Endometrium (tissue), 2 donors: ENCODE measurements around the gene TSHZ1.
A peak's percentile ranks its signal among the peaks of the same experiment; 100 is the strongest.

Experiments
- FAIRE-seq: peaks from 2 replicates; lab custom pipeline; 2012; peaks lifted over from hg19 to GRCh38; lab: Jason Lieb, UNC
- donor health status: control.
- donor health status: control.

Gene TSHZ1

GRCh38 chr18:75210274-75211001 lies at the start of gene TSHZ1:
TSS of gene TSHZ1 (plus strand) at chr18:75210797. CDS start at chr18:75211877, 1,080 bp downstream.
- peak; percentile 93 for FAIRE-seq

- FAIRE-seq: no peak
These were observed 49.2 kb upstream of the TSHZ1 start for GRCh38 chr18:75161256-75162028.

DNA sequence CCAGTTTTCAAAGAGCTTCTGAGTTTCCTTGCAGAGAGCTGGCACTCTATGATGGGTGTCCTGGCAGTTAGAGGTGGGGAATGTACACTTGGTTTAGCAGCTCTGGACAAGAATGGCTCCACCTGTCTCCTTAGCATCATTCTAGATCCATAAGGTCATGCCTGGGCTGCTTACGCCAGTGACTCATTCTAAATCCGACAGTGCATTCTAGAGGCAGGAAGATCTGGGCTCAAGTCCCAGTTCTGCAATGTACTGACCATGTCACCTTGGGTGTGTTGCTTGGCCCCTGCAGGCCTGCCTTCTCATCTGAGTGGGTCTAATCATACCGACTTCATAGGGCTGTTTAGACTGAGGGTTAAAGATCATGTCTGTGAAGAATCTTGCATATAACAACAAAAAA lies 48.1 kb upstream of the TSHZ1 start:
- peak; percentile 64 for FAIRE-seq

DNA sequence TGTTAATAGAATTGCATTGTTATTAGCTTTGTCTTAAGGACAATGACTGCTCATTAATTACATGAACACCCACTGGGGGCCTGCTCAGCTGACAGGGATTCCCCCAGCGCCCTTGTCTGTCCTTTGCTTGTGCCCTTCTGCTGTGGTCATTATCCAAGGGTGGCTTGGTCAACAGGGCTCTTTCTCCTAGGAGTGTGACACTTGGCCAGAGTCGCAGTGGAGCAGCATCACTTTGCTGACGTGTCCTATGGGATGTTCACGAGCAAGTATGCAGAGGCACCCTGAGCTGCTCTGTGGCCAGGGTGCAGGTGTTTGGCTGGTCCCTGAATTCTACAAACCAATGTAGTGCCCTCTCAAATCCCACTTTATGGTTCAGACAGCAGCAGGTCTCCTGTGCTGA lies 47.6 kb upstream of the TSHZ1 start:
- FAIRE-seq: no peak

- FAIRE-seq: no peak
These were observed 46.9 kb upstream of the TSHZ1 start for GRCh38 chr18:75163736-75164135.

GRCh38 chr18:75164479-75164878 lies 46.1 kb upstream of the TSHZ1 start:
- FAIRE-seq: no peak

DNA sequence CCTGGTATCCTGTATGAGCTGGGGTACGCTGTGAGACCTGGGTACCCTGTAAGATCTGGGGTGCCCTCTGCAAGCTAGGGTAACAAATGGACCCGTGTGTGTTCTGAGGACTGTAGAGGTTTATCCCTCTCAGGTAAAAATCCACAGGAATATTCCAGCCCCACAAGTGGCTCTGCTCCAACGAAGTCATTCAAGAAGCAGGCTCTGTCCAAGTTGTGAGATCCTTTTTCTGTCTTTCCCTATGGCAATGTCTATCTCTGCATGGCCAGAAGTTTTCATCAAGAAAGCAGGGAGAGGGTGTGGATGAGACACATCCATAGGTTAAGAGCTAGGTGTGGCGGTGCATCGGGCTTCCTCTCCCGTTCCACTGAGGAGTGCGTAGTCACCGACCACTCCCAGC lies 44.7 kb upstream of the TSHZ1 start:
- FAIRE-seq: no peak

DNA sequence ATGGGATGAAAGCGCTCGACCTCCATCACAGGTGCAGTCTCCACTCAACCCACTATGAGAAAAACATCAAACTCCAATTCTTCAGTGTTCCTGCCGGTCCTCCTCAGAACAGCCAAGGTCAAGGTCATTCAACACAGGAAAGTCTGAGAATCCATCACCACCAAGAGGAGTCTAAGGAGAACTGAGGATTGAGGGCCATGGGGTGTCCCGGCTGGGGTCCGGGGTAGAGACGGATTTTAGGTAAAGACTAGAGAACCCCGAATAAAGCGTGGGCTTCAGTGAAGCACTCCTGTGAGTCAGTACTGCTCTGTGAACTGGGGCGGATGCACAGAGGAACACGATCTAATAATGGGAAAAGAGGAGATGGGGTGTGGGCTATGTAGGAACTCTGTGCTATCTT lies 43.5 kb upstream of the TSHZ1 start:
- no peak for FAIRE-seq

DNA sequence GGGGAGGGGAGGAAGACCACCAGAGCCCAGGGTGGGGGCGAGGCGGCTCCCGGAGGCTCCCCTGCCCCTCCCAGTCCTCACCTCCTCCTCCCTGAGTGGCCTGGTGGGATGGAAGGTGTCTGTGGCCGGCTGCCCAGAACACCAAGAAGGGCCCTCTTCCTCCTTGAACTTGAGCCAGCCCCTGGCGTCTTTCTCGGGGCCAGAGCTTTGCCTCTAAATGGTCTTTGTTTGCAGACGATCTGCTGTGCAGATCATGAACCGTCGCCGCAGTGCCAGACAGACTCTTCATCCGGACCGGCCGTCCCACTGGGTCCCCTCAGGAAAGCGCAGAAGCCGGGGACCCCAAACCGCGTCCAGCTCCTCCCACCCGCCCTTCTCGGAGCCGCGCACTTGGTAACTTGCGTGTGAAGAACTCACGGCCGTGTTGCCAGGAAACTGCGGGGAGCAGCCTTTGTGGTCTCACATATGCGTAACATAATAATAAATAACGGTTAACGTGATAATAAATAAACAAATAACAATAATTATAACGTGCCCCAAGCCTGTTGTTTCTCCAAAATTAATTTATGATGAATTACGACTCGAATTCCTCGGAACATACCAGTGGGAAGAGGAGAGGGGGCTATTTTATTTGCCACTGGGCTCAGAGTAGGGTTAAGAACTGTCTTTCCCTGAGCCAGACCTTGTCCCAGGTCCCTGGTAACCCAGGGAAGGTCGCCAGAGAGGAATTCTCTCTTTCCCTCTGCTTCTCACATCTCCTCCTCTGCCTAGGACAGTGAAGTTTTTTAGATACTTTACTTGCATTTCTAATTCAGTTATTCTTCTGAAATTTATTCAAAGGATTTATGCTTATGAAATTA lies 42.6 kb upstream of the TSHZ1 start:
- FAIRE-seq: no peak

DNA sequence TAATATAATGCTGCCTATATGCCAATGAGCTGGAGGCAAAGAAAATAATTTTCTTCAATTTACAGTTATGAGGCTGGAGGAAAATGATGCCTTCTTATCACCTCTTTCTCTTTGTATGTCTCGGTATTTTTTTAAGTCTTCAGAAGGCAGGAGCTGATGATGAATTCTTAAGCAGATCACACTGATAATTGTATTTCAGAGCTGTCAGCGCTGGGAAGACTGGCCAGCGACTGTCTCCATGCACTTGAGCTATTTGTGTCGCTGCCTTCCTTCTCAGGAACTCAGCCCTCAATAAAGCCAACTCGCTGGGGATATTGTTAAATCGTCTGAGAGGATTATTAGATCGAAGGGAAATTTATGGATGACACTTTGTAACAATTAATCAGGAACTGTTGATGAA lies 42.0 kb upstream of the TSHZ1 start:
- no peak for FAIRE-seq

DNA sequence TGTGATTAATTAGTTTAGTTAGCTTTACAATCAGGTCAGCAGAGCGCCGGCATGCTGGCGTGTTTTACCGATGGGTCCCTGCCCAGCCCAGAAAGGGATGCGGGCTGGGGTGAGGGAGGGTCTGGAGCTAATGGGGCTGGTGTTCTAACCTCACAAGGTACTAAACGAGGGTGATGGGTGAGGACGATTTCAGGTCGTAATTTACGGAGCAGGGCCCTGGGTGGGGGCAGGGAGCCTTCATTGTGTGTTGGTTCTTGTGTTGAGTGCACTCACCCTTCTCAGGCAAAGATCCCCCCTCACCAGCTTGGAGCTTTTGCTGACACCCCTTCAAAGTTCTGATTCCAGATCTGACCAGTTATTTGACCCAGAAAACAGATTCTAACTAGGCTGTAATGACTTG lies 41.2 kb upstream of the TSHZ1 start:
- no peak for FAIRE-seq

DNA sequence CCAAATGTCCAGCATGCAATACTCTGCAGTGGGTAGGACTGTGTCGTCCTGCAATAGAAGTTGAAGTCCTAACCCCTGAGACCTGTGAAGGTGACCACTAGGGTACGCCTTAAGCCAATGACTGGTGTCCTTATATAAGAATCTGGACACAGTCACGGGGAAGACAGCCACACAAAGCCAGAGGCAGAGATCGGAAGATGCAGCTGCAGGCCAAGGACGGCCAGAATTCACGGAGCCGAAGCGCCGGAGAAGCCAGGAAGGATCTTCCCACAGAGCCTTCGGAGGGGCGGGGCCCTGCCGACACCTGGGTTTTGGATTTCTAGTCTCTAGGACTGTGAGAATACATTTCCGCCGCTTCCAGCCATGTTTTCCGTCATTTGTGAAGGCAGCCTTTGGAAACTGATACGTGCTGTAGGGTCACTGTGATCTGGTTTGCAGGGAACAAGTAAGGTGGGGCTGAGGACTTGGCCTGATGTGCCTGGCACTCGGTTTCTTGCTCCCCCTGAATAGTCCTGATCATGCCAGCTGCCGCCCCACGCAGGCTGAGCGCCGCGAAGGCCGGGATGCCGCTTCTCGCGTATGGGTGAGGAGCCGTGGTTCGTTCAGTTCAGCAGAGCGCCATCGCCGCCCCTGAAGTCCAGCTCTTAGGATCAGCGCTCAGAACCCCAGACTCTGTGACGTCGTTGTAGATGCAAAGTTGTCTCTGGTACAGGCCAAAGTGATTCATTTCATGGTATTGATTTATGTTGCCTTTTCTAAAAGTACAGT lies 40.4 kb upstream of the TSHZ1 start:
- FAIRE-seq: no peak

DNA sequence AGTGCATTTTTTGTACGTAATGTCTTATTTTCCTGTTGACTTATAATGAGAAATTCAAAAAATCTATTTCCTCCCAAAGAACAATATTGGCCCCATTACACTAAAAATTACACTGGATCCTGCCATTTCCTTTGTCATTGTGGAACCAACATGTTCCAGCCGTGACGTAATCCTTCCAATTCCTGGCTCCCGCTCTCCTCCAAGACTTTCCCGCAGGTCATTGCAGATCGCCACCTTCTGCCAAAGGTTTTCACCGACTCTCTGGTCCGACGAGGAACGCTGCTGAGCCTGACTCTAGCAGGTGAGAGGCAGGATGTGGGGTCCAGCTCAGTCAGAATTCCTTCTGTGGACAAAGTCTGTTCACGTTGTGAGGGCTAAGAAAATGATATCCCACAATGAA lies 39.7 kb upstream of the TSHZ1 start:
- no peak for FAIRE-seq

GRCh38 chr18:75172299-75173124 lies 38.1 kb upstream of the TSHZ1 start:
- FAIRE-seq: no peak

GRCh38 chr18:75173125-75173432 lies 37.5 kb upstream of the TSHZ1 start:
- no peak for FAIRE-seq

DNA sequence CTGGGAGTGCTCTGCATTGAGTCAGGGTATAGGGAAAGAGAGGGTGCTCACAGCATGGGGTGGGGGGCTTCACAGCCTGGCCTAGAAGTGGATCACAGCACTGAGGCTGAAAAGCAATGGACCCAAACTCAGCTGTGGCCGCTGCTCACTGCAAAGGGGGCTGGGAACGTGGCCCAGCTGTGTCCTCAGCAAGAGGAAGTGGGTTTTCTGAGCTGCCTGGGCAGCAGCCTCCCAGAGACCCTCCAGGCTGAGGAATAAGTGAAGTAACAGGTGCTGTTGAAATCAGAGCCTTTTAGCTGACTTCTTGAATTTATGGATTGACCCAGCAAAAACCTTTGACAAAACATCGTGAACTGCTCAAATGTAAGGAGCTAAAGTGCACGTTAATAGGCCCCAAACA lies 36.9 kb upstream of the TSHZ1 start:
- FAIRE-seq: no peak

DNA sequence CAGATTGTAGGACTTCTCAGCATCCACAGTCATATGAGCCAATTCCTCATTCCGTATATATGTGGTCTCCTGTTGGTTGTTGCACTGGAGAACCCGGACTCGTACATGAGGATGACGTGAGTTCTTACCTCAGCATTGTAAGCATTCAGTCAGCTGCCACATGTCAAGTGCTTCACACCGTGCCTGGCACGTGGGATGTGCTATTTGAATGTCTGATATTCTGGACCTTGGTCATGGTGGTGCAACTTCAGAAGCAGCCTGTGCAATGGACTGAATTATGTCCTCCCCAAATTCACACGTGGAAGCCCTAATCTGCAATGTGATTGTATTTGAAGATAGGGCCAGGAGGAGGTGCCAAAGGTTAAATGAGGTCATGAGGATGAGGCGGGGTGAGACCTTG lies 33.7 kb upstream of the TSHZ1 start:
- FAIRE-seq: no peak

GRCh38 chr18:75178376-75178775 lies 32.2 kb upstream of the TSHZ1 start:
- FAIRE-seq: no peak

GRCh38 chr18:75179819-75180600 lies 30.6 kb upstream of the TSHZ1 start:
- no peak for FAIRE-seq

DNA sequence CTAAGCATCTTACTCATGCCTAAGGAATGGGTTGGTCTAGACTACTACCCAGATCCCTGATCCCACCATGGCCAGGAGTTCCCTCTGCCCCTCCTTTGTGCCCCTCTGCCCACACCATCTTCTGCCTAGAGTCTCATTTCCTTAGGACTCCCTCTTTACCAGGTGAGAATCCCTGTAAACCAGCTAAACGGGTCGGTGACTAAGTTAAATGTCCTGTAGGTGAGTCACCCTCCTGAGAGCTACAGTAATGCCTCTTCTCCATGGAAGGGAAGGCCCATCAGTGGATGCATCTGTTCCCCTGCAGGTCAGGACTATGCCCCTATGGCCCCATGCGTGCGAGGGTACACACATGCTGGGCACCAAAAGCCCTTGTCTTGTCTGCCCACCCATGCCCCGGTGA lies 27.1 kb upstream of the TSHZ1 start:
- no peak for FAIRE-seq
